Mucosa of descending colon (tissue), 3 donors: ENCODE data around the gene ABCB8. TPM values are rescaled to one million over a fixed set of nuclear protein-coding genes. Genes with fewer than 3 reads are reported as not detected.
A peak's percentile ranks its signal among the peaks of the same experiment; 100 is the strongest.

Experiments used
- ATAC-seq: fragments of 200-7000 bp; cut with Tn5 transposase; one replicate; pipeline ENCODE4 v1.9.1; 2020; ENCODE audit warnings: mild to moderate bottlenecking, moderate library complexity
- DNase-seq, 3 donors: peaks; one replicate each; pipeline ENCODE4 v3.0.0-alpha.2; 2020
- H3K36me3 ChIP-seq: fragments of 200-600 bp; one replicate; pipeline ENCODE4 v1.8.0; 2021; ENCODE audit warnings: low read depth, mild to moderate bottlenecking
- H3K4me1 ChIP-seq: fragments of 200-600 bp; one replicate; pipeline ENCODE4 v1.8.0; 2021; ENCODE audit warnings: low read depth, mild to moderate bottlenecking
- H3K4me3 ChIP-seq: fragments of 200-600 bp; one replicate; pipeline ENCODE4 v1.8.0; 2021; ENCODE audit warnings: mild to moderate bottlenecking
- H3K9me3 ChIP-seq: fragments of 200-600 bp; one replicate; pipeline ENCODE4 v1.8.0; 2021; ENCODE audit warnings: mild to moderate bottlenecking
- CTCF ChIP-seq: fragments of 200-600 bp; IDR thresholded peaks from one replicate; pipeline ENCODE4 v1.8.0; 2022; ENCODE audit warnings: antibody characterized with exemption, mild to moderate bottlenecking
- intact Hi-C, 2 donors: fragments of 100-400 bp; cut with DNase I in 1 of 2; cut with micrococcal nuclease in 1 of 2; formaldehyde crosslinking; loops; one replicate each; pipeline versions ENCODE4 v1.11.0 to v1.11.1; 2022; cut with DNase I, micrococcal nuclease
- total RNA-seq, 3 donors: library from RNA; stranded (reverse); fragmentation: NEBNext Ultra II Directional in 2 of 3; extraction: Animal tissue kit (Norgen Biotek cat#: 25700) in 2 of 3; gene quantifications; one replicate each; pipeline versions ENCODE4 v1.2.1 to v1.2.4, GENCODE V29; 2021 to 2023
- donor health status: DM: no; HTN: no; CAD: no; lungs with moderate emphysema.
- donor health status: DM: no; HTN: no; CAD: no.
- donor health status: DM: no; HTN: yes; CAD: no.

Gene ABCB8
- total RNA-seq, 3 donors from 2014 or later: 40.1 to 44.9 (median 41.8) TPM

- Histone ChIP-seq H3K4me1 (peaks cover 33% of the 10 kb centered on the region), H3K36me3 (no peaks in the 10 kb centered on the region), H3K9me3 (no peaks in the 10 kb centered on the region), H3K4me3 (peak overlapping the region; percentile 36)
- ATAC-seq (no peak), DNase-seq (peak in 2 of 3 donors; percentile 38 to 61)
- intact Hi-C loops: no loop called here
- TF ChIP-seq CTCF: no peak
Observed at GRCh38 chr7:151056666-151057505, 28.6 kb downstream of the ABCB8 start.

GRCh38 chr7:151057506-151057988 is 29.3 kb downstream of the ABCB8 start, which contains the start of gene CDK5:
TSS of gene CDK5 (minus strand) at chr7:151057897. CDS start at chr7:151057848, 49 bp downstream.
- DNase-seq (no peak), ATAC-seq (no peak)
- intact Hi-C loops: no loop called here
- Histone ChIP-seq H3K4me3 (peak within 1 kb of the TSS; percentile 36), H3K4me1 (peaks cover 36% of the 10 kb centered on the region), H3K9me3 (no peaks in the 10 kb centered on the region), H3K36me3 (no peaks in the 10 kb centered on the region)
- no peak for TF ChIP-seq CTCF

GRCh38 chr7:151057989-151058780 is 29.9 kb downstream of the ABCB8 start:
- Histone ChIP-seq H3K36me3 (no peaks in the 10 kb centered on the region), H3K4me1 (peaks cover 36% of the 10 kb centered on the region), H3K4me3 (peak overlapping the region; percentile 36), H3K9me3 (no peaks in the 10 kb centered on the region)
- ATAC-seq (peak; percentile 82), DNase-seq (peak; percentile 97 to 99 (median 98))
- intact Hi-C loops: no loop called here
- TF ChIP-seq CTCF: no peak

GRCh38 chr7:151058781-151059366 is 30.6 kb downstream of the ABCB8 start:
- intact Hi-C loops: no loop called here
- no peaks in the 10 kb centered on the region for H3K9me3 ChIP-seq
- no peaks in the 10 kb centered on the region for H3K36me3 ChIP-seq
- peak overlapping the region; percentile 50 for H3K4me3 ChIP-seq
- H3K4me1 ChIP-seq: peaks cover 36% of the 10 kb centered on the region
- no peak for TF ChIP-seq CTCF
- ATAC-seq: no peak
- DNase-seq: peak in 1 of 3 donors; percentile 38

GRCh38 chr7:151059367-151060112 is 31.3 kb downstream of the ABCB8 start, which contains the start of gene SLC4A2:
TSS of gene SLC4A2 (plus strand) at chr7:151059589. CDS start at chr7:151061988, 2,399 bp downstream.
- H3K4me3 ChIP-seq: peak within 1 kb of the TSS; percentile 50
- no peaks in the 10 kb centered on the region for H3K36me3 ChIP-seq
- peak; percentile 86 to 91 (median 90) for DNase-seq
- TF ChIP-seq CTCF: peak; percentile 26
- intact Hi-C loops: no loop called here
- peak; percentile 63 for ATAC-seq
- H3K4me1 ChIP-seq: peaks cover 36% of the 10 kb centered on the region
- H3K9me3 ChIP-seq: no peaks in the 10 kb centered on the region
